Endothelial cell (in vitro differentiated cells): ENCODE results near the gene NAA35. TPM values are rescaled to one million over a fixed set of nuclear protein-coding genes. Genes with fewer than 3 reads are reported as not detected.

Experiments used
- DNase-seq: peaks from one replicate; pipeline ENCODE4 v3.0.0; 2021; ENCODE audit warnings: low spot score
- H3K27ac Mint-ChIP-seq: one replicate; pipeline ENCODE4 v1.8.0; 2021; ENCODE audit warnings: mixed read lengths, inconsistent platforms; ENCODE audit not compliant: unreplicated experiment
- H3K27me3 Mint-ChIP-seq: one replicate; pipeline ENCODE4 v1.8.0; 2021; ENCODE audit warnings: mild to moderate bottlenecking, moderate library complexity, mixed read lengths, inconsistent platforms; ENCODE audit not compliant: unreplicated experiment
- H3K36me3 Mint-ChIP-seq: one replicate; pipeline ENCODE4 v1.8.0; 2021; ENCODE audit warnings: mild to moderate bottlenecking, low read depth, mixed read lengths, inconsistent platforms; ENCODE audit not compliant: unreplicated experiment
- H3K4me1 Mint-ChIP-seq: one replicate; pipeline ENCODE4 v1.8.0; 2021; ENCODE audit warnings: mild to moderate bottlenecking, mixed read lengths, inconsistent platforms; ENCODE audit not compliant: unreplicated experiment
- H3K4me3 Mint-ChIP-seq: one replicate; pipeline ENCODE4 v1.8.0; 2021; ENCODE audit warnings: mild to moderate bottlenecking, mixed read lengths, inconsistent platforms; ENCODE audit not compliant: unreplicated experiment
- H3K9me3 Mint-ChIP-seq: one replicate; pipeline ENCODE4 v1.8.0; 2021; ENCODE audit warnings: mixed read lengths, inconsistent platforms; ENCODE audit not compliant: unreplicated experiment
- total RNA-seq: library from RNA; stranded (reverse); fragmentation: NEBNext Ultra II Directional; extraction: Animal tissue kit (Norgen Biotek cat#: 25700); gene quantifications from one replicate; pipeline ENCODE4 v1.2.1, GENCODE V29; 2021; ENCODE audit not compliant: unreplicated experiment
- TF ChIP-seq, protein P1 (sequence below): fragments of 200-600 bp; sonication (generic); IDR thresholded peaks from one replicate; pipeline ENCODE4 v1.5.0; 2021; ENCODE audit warnings: antibody characterized with exemption; ENCODE audit not compliant: unreplicated experiment

The NAA35 gene
- total RNA-seq, 1 donor from 2014 or later, result 23.4 TPM

GRCh38 chr9:86021166-86021565, 80.2 kb downstream of the NAA35 start:
- peak overlapping the region; percentile 16 for H3K27ac Mint-ChIP-seq
- H3K27me3 Mint-ChIP-seq, result peaks cover 2% of the 10 kb centered on the region
- H3K36me3 Mint-ChIP-seq, result peaks cover 38% of the 10 kb centered on the region
- H3K4me3 Mint-ChIP-seq, result no peak overlapping the region
- no peaks in the 10 kb centered on the region for H3K9me3 Mint-ChIP-seq
- TF ChIP-seq, protein P1, sequence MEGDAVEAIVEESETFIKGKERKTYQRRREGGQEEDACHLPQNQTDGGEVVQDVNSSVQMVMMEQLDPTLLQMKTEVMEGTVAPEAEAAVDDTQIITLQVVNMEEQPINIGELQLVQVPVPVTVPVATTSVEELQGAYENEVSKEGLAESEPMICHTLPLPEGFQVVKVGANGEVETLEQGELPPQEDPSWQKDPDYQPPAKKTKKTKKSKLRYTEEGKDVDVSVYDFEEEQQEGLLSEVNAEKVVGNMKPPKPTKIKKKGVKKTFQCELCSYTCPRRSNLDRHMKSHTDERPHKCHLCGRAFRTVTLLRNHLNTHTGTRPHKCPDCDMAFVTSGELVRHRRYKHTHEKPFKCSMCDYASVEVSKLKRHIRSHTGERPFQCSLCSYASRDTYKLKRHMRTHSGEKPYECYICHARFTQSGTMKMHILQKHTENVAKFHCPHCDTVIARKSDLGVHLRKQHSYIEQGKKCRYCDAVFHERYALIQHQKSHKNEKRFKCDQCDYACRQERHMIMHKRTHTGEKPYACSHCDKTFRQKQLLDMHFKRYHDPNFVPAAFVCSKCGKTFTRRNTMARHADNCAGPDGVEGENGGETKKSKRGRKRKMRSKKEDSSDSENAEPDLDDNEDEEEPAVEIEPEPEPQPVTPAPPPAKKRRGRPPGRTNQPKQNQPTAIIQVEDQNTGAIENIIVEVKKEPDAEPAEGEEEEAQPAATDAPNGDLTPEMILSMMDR, result no peak
- peaks cover 20% of the 10 kb centered on the region for H3K4me1 Mint-ChIP-seq
- no peak for DNase-seq

DNA sequence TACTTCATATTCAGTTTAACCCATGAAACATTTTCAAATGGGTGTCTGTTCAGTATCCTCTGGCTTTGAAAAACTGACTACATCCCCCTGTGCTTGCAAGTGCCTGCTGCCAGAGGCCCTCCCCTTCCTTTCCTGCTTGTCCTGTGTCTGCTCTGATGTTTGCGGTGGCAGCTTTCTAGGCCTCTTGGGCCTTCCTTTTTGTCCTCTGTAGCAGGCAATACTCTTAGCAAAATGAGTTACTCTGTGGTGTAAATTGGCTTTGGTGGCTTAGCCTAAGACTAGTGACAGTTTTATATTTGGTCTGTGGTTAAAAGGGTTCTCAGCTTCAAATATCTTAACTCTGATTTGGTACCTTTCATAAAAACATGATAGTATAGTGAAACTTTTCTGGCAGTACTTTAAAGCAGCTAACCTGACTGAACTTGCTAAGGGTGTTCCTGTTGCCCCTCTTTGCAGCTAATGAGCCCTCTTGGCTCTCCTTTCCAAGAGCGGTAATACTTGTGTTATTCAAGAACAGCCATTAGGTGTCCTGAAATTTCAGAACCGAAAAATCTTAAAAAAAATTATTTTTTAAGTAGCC, 81.8 kb downstream of the NAA35 start:
- peak; percentile 21 for DNase-seq
- peaks cover 36% of the 10 kb centered on the region for H3K36me3 Mint-ChIP-seq

GRCh38 chr9:86027767-86028166, 86.8 kb downstream of the NAA35 start:
- H3K27me3 Mint-ChIP-seq, result peaks cover 3% of the 10 kb centered on the region
- peaks cover 5% of the 10 kb centered on the region for H3K4me1 Mint-ChIP-seq
- H3K9me3 Mint-ChIP-seq, result no peaks in the 10 kb centered on the region
- DNase-seq, result no peak
- no peak overlapping the region for H3K27ac Mint-ChIP-seq
- H3K4me3 Mint-ChIP-seq, result peak overlapping the region; percentile 2
- H3K36me3 Mint-ChIP-seq, result peaks cover 34% of the 10 kb centered on the region
- TF ChIP-seq, protein P1, result no peak

More for the DNA sequence above, 81.8 kb downstream of the NAA35 start:
- TF ChIP-seq, protein P1, result no peak
- Mint-ChIP-seq H3K9me3 (no peaks in the 10 kb centered on the region), H3K4me3 (no peak overlapping the region), H3K4me1 (peaks cover 20% of the 10 kb centered on the region), H3K27ac (peak overlapping the region; percentile 26), H3K27me3 (peaks cover 2% of the 10 kb centered on the region)

DNA sequence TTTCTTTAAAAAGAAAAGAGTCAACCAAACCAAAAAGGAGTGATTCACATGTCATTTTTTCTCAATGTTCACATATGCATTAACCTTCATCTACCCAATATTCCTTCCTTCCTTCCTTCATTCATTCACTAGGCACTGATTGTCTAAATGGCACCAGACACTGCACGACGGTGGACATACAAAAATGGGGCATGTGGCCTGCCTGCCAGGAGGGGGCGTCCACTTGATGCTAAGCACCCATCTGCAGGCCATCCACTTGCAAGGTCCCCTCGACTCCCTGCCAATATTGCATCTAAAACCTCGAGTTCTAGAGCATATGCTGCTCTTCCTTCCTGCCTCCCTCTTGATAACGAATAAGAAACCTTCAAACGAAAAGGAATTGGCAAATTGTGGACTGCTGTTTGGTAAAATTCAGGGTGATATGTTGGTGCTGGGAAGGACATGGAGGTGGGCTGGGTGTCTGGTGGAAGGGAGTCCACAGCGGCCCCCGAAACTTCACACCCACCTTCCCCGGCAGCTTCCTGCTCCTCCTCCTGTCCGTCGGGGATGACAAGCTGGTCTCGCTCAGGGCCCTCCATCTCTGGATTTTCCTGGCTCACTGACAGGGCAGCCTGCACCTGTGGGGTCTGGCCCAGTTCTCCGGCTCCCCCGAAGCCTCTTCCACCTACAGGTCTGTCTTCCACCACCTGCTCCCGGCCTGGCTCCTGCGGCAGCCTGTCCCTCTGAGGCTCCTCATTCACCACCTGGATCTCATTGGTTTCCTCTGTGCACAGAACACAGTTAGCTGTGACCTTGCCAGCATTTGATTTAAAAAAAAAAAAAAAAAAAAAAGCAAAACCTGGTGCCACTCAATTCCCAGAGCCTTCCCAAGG, 94.2 kb downstream of the NAA35 start:
- Mint-ChIP-seq H3K4me1 (no peaks in the 10 kb centered on the region), H3K9me3 (no peaks in the 10 kb centered on the region), H3K27me3 (peaks cover 5% of the 10 kb centered on the region), H3K36me3 (peaks cover 25% of the 10 kb centered on the region), H3K4me3 (no peak overlapping the region), H3K27ac (no peak overlapping the region)
- DNase-seq, result peak; percentile 69
- TF ChIP-seq, protein P1, result peak; percentile 67
